ENCODE results near the gene SLC36A1.

DNA sequence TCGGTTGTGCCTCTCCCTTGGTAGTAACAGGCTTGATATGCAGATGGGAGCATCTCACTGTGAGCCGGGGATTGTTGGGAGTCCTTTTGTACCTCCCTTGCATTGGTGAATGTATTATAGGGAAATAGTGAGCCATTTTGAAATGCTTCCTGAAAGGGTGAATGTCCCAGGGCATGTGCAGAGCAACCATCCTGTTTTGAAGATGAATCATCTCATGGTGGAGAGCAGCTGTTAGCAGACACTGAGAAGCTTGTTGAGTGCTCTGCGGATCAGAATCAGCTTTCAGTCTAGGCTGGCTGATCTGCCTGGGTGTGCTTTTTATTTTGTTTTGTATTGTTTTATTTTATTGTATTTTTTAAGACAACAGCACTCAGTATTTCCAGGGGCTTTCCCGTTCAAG lies 29.7 kb downstream of the SLC36A1 start:
- TF ChIP-seq, protein P1, sequence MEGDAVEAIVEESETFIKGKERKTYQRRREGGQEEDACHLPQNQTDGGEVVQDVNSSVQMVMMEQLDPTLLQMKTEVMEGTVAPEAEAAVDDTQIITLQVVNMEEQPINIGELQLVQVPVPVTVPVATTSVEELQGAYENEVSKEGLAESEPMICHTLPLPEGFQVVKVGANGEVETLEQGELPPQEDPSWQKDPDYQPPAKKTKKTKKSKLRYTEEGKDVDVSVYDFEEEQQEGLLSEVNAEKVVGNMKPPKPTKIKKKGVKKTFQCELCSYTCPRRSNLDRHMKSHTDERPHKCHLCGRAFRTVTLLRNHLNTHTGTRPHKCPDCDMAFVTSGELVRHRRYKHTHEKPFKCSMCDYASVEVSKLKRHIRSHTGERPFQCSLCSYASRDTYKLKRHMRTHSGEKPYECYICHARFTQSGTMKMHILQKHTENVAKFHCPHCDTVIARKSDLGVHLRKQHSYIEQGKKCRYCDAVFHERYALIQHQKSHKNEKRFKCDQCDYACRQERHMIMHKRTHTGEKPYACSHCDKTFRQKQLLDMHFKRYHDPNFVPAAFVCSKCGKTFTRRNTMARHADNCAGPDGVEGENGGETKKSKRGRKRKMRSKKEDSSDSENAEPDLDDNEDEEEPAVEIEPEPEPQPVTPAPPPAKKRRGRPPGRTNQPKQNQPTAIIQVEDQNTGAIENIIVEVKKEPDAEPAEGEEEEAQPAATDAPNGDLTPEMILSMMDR (IDR thresholded peaks at IDR 0.05), result no peak
- TF ChIP-seq POLR2A (IDR thresholded peaks at IDR 0.05) (no peak), EP300 (IDR thresholded peaks at IDR 0.05) (no peak)

Measured in ovary (tissue), 3 donors.